SIG-M5 (cell line): ENCODE data around the gene RAD51B.
"Not testable (repeated sequence)": the region's sequence is repeated elsewhere in the genome, so short reads cannot be mapped to it uniquely, and the experiment has no call there.

Source experiments
- DNase-seq: peaks from one replicate; lab custom pipeline; 2025; lab: John Stamatoyannopoulos, UW

The RAD51B gene

DNA sequence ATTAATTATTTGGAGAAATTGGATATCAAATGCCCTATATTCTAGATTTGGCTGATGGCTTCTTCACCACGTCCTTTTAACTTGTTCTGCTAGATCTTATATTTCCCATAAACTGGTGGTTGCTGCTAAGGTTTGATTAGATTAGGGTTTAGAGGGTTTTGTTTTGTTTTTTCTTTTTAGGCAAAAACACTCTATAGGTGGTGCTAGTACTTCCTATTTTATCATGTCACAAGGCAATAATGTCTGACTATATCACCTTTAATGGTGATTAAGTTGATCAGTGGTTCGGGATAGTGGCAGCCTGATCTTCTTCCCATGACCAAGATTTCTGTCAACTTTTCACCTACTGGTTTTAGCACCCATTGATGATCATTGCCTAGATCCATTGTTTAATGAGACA is 455.1 kb downstream of the RAD51B start:
- DNase-seq = no peak

DNA sequence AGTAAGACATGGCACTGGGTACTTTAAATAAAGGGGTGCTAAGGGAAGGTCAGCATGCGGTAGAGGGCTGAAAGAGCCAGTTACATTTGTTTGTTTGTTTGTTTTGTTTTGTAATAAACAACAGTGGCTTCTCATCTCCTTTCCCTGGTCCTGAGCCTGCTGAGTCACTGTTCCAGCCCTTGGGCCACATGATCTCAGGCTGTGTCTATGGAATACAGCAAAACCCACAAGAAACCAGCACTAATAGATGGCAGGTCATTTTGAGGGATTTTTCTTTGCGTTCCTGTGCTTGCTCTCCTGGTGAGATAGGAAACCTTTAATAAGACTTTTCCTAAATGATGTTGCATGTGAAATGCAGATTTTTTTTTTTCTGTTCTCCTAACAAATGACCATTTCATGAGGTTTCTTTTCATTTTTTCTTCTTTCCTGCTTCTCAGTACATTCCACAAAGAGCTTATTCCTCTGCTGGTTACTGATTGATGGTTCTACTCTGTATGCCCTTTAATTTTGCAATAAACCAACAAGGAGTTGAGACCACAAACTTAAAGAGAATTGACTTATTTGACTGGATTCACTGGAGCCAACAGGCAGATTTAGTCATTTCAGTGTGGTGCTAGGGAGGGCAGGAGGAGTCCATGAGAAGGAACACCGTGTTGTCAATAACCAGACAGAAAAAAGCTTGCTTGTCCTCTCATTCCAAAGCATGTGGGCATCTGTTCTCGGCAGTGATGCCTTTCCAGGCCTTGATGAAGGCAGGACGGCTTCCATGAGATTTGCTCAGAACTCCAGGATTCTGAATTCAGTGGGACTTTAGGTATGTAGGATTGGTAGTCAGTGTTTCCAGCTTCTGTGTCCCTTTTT is 459.2 kb downstream of the RAD51B start:
- no peak for DNase-seq

DNA sequence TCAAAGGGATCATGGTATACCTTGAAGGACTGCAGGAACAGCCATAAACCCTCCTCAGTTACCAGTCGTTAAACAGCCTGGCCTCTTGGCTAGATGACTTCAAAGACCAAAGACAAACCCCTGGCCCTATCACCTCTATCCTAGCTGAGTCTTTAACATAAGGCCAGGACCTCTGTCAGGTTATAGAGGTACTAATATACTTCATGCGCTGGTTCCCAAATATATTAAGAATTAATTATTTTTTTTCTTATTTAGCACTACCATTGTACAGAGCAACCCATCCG is 459.8 kb downstream of the RAD51B start:
- no peak for DNase-seq

DNA sequence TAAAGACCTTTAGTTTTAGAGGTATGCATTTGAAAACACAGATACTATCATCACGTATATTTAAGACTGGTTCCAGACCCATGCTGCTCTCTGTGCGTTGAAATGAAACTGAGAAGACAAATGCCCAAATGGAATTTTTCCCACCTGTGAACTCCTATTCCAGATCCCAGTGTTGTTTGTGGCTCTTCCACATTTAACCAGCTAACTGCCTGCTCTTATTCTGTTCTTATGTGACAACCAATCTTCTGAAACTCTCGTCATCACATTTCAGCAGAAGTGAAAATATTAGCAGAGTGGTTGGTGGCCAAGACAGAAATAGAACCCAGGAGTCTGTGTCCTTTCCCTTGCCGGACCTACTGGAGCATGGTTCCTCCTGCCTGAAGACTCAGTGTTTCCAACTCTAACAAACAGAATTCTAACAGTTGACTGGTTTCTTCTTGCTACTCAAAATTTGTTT is 460.2 kb downstream of the RAD51B start:
- no peak for DNase-seq

DNA sequence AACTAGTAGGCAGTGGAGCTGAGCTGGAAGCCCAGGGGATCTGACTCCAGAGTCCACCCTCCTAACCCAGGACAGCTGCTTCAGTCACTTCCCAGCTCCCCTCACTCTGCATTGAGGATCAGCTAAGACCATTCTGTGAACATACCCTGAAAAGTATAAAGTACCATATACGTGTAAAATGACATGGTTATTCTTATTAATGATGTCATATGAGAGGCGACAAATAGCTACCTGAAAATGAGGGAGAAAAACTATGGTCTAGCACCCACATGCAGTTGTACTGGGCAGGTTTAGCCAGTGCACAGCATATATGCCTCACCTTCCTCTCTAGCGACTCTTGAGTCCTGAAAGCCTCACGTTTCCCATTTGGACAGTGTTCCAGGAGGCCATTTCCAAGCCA is 461.9 kb downstream of the RAD51B start:
- no peak for DNase-seq

DNA sequence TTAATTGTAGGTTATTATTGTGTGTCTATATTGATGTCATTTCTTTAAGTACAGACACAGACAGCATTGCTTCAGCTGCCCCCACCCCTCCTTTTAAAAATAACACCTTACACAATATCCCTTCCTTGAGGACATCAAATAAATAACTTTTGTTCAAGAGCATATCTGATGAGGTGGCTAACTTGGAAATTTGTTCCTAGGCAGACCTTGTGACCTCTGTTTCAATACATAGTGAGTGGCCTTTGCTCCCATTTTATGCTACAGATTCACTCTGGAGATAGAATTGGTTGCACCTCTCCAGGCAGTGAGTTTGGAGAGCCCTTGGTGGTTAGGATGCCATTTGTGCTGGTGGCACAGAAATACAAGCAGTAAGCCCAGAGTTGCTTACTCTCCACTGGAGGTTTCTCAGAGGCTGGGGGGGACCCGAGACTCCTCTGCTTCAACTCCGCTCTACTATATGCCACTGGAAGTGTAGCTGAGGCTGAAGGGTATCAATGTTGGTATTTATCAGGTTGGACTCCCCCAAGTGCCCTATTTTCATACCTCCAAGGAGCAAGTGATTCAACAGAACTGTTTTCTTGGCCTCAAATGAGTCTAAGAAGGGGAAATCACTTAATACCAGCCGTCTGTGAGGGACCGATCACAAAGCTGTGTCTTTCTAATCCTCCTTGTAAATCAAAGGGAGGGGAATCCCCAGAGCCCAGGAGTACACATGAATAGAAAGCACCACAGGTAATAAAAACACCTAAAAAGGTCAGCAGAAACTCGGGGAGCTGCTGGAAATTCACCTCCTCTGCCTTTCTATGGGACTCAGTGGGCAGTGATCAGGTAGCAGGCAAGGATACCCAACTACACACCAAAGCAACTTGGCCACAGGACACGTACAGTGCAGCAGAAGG is 463.1 kb downstream of the RAD51B start:
- no peak for DNase-seq

DNA sequence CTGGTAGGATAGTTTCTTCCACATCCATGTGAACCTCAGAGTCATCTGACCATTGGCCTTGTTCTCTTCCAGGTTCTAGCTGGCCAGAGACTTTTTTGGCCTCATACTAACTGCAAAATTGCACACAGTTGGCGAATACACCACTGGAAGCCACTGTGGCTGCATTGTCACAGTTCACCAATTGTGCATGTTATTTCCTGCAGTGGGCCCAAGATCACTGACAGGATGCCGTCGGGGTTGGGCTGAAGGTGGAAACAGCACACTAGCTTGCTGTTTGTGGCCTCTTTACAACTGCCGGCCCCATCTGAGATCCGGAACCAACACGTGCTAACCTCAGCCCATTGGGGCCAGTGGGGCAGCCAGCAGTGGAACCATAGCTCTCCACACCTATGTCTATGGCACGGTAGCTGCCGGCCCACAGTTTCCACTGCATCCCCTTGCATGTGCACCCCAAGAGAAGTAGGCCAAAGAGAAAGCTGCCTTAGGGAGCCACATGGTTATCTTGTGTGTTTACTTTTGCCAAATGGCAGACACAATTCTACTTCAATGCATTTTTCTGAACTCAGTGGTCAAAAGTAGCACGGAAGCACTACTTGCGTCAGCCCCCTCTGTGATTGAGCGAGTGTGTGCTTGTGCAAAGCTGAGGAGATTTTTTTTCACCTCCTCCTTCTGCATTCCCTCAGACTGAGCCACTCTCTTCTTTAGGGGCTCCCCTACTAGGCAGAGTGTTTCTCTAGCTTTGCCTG is 464.0 kb downstream of the RAD51B start:
- no peak for DNase-seq

DNA sequence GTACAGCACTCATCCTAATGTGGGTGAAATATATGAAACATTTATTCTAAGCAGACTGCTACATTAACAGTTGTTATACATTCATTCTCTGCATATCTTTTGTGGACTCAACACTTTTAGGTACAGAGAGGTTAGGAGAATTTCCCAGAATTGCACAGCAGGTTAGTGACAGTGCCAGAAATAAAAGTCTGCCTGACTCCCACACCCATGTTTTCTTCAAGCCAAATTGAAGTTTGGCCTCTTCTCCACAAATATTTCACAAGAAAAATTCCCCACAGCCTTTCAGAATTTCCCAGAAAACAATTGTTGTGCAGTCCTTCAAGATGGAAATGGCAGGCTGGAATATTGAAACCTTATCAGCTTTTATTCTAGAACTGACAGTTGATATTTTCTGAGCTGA is 464.8 kb downstream of the RAD51B start:
- DNase-seq = no peak

DNA sequence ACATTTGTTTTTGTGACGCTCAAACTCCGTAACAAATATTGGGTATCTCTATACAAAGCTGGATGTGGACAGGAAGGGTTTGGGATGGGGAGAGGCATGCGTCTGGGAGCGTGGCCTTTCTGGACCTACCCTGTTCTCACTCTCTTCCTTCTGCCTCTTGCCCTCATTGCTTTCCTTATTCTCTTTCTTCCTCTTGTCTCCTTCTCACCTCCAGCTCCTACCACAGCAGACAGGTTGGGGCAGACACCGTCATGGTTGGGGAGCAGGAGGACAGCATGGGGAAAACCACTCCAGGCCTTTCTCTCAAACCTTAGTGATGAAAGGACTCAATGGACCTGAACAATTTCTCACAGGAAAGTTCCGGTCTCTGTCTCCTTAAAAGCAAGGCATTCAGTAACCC is 465.3 kb downstream of the RAD51B start:
- no peak for DNase-seq

DNA sequence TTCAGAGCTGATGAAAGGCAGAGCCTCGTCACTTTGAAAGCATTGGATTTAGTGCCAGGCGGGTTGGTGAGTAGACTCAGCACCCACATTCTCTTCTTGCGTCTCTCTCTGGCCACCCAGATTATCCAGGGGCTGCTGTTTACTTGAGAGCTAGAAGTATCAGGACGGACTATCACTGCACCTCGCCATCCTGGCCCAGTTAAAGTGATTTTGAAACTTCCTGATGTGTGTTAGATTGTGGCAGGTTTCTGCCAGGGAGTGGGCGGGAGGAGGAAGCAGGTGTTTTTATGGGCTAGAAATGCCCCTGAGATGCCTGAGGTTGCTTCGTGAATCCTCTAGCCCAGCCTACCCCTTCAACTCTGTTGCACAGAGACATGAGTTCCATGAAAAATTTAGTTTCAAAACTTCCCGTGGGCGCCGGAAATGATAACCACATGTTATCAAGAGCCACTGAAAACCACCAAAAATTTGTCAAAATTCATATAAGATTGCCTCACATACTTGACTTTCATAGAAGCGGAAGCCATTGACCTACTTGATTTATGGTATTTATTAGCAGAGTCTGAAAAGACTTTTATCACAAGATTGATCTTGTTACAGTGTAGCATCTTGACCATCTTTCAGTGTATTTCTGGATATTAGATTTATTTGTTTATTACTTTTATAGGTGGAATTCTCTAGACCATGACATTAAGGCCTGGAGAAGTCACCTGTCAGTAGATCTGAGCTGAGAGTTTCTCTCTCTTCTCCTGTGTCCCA is 466.0 kb downstream of the RAD51B start:
- DNase-seq = no peak

DNA sequence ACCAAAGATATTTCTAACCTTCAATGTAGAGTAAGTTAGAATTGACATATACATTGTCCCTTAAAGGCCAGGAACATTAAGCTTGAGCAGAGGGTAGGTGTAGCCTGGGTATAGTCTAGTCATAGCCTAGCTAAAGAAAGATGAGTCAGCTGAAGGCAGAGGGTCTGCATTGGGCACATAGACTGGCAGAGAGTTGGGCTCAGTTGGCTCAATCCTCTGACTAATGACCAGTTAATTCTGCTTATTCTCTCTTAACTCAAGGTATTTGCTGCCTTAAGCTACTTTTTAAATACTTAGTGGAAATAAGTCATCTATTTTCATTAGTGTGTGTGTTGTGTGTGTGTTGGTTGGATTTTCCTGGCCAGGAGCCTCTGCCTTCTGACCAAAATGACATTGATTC is 467.1 kb downstream of the RAD51B start:
- no peak for DNase-seq

DNA sequence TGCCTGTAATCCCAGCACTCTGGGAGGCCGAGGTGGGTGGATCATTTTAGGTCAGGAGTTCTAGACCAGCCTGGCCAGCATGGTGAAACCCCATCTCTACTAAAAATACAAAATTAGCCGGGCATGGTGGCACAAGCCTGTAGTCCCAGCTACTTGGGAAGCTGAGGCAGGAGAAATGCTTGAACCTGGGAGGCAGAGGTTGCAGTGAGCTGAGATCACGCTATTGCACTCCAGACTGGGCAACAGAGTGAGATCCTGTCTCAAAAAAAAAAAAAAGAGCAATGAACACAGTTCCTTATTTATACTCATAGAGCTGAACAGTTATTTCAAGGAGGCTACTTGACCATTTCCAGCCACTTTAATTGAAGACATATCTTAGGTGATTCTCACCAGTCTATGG is 469.9 kb downstream of the RAD51B start:
- DNase-seq = not testable (repeated sequence)

DNA sequence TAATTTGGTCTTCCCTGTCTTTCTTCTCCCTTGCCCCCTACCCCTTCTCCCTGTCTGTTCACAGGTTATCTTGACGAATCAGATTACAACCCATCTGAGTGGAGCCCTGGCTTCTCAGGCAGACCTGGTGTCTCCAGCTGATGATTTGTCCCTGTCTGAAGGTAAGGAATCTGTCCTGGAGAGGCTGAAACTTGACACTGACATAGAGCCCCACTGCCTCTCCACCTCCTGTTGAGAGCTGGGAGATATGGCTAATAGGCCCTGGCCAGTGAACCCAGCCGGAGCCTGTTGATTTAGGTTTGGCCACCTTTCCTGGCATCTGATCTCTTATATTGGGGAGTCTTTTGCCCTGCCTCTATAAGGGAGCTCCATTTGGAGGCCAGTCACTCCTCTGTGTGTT is 472.2 kb downstream of the RAD51B start:
- no peak for DNase-seq

DNA sequence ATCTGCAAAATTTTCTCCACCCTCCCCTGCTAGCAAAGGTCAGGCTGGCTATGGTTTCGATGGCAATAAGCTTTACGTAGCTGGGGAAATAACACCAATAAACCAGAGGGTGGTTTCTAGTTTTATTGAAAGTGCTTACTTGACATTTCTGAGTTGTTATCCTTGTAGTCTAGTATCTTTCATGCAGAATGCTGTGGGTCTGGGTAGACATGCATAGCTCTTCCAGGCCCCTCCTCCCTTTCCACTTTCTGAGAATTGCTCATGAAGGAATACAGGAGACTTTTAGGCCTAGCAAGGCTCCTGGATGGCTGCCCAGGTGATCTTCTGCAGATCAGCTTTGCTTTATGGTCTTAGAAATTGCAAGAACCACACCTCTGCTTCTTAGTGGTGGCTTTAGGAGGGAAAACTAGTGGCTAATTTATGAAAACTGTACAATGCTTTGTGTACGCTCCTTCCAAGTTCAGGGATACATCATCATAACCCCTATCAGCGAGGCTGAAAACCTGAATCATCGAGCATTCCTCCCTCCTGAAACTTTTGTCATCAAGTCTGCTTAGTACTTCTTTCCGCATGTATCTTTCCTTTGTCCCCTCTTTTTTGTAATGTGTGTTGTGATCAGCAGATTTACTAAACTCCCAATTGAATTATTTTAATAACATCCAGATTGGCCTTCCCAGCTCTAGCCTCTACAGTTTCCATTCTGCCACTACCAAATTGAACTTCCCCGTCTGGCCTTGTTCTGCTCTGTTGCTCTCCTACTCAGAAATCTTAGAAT is 473.0 kb downstream of the RAD51B start:
- DNase-seq = no peak

DNA sequence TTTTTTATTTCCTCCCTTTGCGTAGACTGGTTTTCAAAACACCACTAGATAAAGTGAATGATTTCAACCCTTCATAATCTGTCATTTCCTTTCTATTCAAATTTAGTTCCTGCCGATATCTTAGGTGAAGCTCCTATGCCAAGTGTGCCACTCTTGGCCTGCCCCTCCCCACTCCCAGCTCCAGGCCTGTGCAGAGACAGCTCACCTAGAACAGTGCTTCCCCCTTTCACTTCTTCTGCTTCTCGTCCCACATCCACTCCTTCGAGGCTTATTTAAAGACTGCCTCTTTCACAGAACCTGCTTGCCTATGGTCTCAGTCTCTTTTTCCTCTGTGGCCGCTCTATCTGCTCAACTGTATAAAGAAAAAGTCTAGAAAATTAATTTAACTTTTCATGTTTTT is 473.8 kb downstream of the RAD51B start:
- no peak for DNase-seq

DNA sequence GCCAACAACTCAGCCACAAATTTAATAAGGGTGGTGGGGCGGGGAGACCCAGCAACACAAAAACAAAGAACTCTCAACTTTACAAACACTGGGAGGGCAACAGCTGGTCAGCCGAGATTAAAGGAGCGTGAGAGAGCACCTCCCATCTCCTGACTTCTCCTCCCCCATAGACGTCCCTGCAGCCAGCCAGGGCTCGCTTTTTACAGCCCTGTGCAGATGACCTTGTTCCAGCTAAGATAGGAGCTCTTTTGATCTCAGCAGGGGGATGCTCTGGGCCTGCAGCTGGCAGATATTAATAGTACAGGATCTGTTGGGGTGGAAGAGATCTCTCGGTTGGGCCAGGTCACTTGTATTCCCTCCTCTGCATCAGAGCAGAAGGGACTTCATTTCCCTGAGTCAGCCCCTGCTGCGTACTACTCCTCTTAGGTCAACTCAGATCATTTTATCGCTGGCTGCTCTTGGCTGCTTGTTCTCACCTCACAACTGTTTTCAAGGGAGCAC is 475.8 kb downstream of the RAD51B start:
- DNase-seq = no peak

DNA sequence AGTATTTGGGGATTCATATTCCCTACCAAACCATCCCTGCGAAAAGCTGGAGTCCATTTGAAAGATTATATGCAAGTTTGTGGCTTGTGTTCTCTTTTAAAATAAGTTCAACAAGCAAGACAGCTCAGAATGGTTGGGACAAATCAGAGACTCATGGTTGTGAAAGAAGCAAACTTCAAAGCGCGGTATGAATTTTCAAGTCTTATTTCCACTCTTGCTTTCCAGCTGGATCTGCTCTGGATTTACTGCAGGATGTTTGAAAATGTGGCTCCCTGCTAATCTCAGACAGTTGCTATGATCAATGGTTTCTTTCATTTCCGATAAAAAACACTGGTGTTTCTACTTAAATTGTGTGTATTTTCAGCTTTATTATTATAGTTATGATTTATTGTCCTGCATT is 477.5 kb downstream of the RAD51B start:
- DNase-seq = no peak

DNA sequence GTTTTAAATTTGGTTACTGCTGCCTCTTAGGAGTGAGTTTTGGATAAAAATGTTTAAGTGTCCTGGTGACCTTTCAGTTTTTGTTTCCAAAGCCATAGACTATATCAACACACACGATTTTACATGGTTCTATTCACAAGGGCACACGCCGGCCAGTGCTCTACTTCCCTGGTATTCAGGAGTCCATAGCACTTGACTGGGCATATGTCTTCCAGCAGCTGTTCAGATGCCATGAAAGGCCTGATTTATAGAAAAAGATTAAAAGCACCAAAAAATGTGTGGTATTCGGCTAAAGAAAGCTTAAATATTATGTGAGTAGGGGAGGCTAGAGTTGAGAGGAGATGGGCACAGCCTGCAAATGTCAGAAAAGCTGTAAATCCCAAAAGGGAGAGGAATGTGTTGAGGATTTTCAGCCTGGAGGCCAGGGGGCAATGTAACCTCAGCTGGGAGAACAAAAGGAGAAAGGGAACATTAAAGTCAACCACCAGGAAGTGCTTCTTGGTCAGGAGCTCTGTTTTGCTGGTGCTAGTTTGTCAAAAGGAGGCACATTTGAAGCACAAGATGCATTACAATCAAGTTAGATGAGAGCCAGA is 478.4 kb downstream of the RAD51B start:
- no peak for DNase-seq

DNA sequence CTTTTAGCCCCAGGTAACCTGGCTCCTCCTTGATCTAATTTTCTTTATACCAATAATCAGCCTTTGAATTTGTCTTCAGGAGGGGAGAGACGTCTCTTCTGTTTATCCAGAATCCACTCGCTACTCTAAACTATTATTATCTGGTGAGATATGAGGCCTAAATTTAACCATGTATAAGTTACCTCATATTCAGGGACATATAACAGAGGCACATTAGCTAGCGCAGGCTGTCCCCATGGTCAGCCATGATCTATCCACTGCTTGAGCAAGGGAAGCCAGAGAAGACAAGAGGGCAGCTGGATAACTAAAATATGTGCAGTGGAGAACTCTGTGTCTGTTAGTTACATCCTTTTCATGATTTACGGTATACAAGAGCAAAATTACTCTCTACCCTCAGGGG is 481.0 kb downstream of the RAD51B start:
- no peak for DNase-seq

DNA sequence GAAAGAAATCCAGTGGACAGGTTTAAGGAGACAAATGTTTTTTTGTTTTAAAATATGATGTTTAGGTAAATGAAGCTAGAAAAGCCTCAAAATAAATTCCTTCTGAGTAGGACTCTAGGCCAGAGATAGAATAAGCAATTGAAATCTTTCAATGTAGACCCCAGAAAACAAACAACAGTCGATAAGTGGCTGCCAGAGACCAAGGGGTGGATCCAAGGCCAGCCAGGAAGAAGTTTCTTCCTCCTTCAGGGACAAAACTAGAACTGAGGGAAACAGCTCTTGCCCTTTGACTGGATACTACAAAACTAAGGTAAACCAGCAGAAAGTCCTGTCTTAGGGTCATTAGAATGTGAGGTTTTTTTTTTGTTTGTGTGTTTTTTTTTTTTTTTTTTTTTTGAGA is 481.6 kb downstream of the RAD51B start:
- DNase-seq = no peak
